Vagina (tissue), 2 donors: ENCODE results near the gene KIF7. TPM values are rescaled to one million over a fixed set of nuclear protein-coding genes. Genes with fewer than 3 reads are reported as not detected.

ENCODE experiments used
- DNase-seq, 2 donors: peaks; one replicate each; pipeline ENCODE4 v3.0.0-alpha.2; 2017; ENCODE audit errors: extremely low spot score in 2 of 2
- H3K27ac ChIP-seq: fragments of 200-600 bp; sonication (generic); one replicate; pipeline ENCODE4 v1.5.1; 2019
- H3K27me3 ChIP-seq: fragments of 200-600 bp; sonication (generic); one replicate; pipeline ENCODE4 v1.5.1; 2019
- H3K36me3 ChIP-seq, 2 donors: fragments of 200-600 bp; sonication (generic); one replicate each; pipeline ENCODE4 v1.5.1; 2017 to 2019
- H3K4me1 ChIP-seq: fragments of 200-600 bp; sonication (generic); one replicate; pipeline ENCODE4 v1.5.1; 2019
- H3K4me3 ChIP-seq, 2 donors: fragments of 200-600 bp; sonication (generic); 1 replicate in 1 of 2; 2 replicates in 1 of 2; pipeline ENCODE4 v1.5.1; 2016 to 2019
- H3K9me3 ChIP-seq: fragments of 200-600 bp; sonication (generic); one replicate; pipeline ENCODE4 v1.5.1; 2019
- POLR2A ChIP-seq, 2 donors: fragments of 450-650 bp; IDR thresholded peaks; one replicate each; pipeline ENCODE4 v1.6.1; 2017; ENCODE audit warnings: antibody characterized with exemption in 2 of 2, mild to moderate bottlenecking in 2 of 2, moderate library complexity in 2 of 2
- POLR2AphosphoS5 ChIP-seq, 2 donors: sonication (generic); formaldehyde crosslinking; IDR thresholded peaks; one replicate each; pipeline ENCODE4 v1.9.0; 2017; ENCODE audit warnings: antibody characterized with exemption in 2 of 2, mild to moderate bottlenecking in 2 of 2, low read depth in 1 of 2; ENCODE audit not compliant: insufficient read depth in 1 of 2
- intact Hi-C: fragments of 100-400 bp; cut with DNase I; formaldehyde crosslinking; loops from one replicate; pipeline ENCODE4 v1.15.1; 2023
- total RNA-seq: library from RNA; depleted of rRNA; stranded (reverse); fragments of >200 nt; gene quantifications from one replicate; pipeline ENCODE4 v1.2.3, GENCODE V29; 2016
- TF ChIP-seq, protein P1 (sequence below), 3 experiments: fragments of 450-650 bp in 2 of 3; fragments of 200-600 bp in 1 of 3; sonication (generic) in 1 of 3; IDR thresholded peaks; one replicate each; pipeline ENCODE4 v1.5.1; 2017 to 2019; ENCODE audit warnings: antibody characterized with exemption in 3 of 3, mild to moderate bottlenecking in 2 of 3, moderate library complexity in 2 of 3

The KIF7 gene
- total RNA-seq, 1 donor from 2014 or later, result 7.9 TPM

DNA sequence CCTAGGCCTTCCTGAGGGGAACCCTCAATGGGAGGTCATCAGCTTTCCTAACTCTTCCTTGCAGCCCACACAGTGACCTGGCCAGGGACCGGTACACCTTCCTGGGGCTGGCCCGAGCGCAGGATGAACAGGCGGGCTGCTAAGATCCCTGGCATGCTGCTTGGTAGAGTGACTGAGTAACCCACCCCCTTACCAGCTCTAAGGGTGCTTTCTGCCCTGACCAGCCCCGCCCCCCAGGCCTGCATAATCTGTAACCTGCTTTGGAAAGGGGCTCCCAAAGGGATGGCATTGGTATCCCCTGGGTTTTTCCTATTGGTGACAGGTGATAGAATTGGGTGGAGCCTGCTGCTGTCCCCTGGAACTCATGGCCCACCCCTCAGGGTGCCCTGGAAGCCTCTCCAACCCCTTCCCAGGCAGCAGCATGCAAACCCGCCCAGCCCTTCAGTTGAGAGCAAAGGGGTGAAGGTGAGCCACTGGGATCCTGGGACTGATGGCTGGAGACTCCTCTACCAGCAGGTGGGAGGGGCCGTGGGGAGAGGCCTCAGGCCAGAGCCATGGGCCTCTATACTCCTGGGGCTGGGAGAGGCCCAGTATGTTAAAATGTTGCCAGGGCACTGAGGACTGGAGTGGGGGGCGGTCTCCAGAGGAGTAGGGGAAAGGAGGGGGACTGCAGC lies 11.1 kb upstream of the KIF7 start:
- intact Hi-C loops, result no loop called here
- H3K4me1 ChIP-seq, result peaks cover 18% of the 10 kb centered on the region
- DNase-seq, result no peak
- no peaks in the 10 kb centered on the region for H3K27me3 ChIP-seq
- TF ChIP-seq, protein P1, sequence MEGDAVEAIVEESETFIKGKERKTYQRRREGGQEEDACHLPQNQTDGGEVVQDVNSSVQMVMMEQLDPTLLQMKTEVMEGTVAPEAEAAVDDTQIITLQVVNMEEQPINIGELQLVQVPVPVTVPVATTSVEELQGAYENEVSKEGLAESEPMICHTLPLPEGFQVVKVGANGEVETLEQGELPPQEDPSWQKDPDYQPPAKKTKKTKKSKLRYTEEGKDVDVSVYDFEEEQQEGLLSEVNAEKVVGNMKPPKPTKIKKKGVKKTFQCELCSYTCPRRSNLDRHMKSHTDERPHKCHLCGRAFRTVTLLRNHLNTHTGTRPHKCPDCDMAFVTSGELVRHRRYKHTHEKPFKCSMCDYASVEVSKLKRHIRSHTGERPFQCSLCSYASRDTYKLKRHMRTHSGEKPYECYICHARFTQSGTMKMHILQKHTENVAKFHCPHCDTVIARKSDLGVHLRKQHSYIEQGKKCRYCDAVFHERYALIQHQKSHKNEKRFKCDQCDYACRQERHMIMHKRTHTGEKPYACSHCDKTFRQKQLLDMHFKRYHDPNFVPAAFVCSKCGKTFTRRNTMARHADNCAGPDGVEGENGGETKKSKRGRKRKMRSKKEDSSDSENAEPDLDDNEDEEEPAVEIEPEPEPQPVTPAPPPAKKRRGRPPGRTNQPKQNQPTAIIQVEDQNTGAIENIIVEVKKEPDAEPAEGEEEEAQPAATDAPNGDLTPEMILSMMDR (IDR thresholded peaks at IDR 0.05), result no peak
- TF ChIP-seq POLR2AphosphoS5 (IDR thresholded peaks at IDR 0.05; ENCODE audit: insufficient read depth in 1 of 2, low read depth in 1 of 2) (no peak), POLR2A (IDR thresholded peaks at IDR 0.05) (no peak)
- no peaks in the 10 kb centered on the region for H3K36me3 ChIP-seq
- no peaks in the 10 kb centered on the region for H3K9me3 ChIP-seq
- H3K4me3 ChIP-seq, result peak overlapping the region; percentile 38 to 60
- peak overlapping the region; percentile 81 for H3K27ac ChIP-seq

DNA sequence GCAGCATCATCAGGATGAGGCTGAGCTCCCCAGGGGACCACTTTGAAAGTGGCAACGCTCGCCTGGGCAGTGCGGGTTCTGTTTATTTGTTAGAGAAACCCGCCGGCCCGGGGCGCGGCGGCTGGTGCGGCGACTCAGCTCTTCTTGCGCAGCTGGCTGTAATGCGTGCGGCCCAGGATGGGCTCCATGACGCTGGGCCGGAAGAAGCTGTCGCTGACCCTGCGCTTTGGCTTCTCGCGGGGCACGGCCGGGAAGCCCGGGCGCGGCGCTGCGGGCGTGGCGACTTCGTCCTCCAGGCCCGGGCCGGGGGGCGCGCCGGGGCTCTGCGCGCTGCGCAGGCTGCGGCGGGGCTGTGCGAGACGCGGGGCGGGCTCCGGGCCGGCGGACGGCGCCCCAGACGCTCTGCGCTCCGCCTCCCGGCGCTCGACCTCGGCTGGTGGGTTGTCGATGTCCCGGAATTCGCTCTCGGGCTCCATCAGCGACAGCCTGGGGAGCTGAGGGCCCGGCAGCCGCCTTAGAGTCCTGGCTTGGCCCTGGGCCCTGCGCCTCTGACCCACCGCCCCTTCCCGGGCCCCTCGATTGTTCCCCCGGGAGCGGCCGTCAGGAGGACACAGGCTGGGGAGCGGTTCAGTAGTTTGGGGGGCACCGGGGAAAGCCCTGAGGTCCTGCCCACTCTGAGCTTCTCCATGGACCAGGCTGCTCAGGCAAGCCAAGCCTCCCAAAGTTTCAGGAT lies 10.3 kb upstream of the KIF7 start:
- H3K36me3 ChIP-seq, result no peaks in the 10 kb centered on the region
- peak in 1 of 2 donors; percentile 64 for DNase-seq
- no peaks in the 10 kb centered on the region for H3K9me3 ChIP-seq
- intact Hi-C loops, result no loop called here
- peak overlapping the region; percentile 81 for H3K27ac ChIP-seq
- peaks cover 17% of the 10 kb centered on the region for H3K4me1 ChIP-seq
- no peaks in the 10 kb centered on the region for H3K27me3 ChIP-seq
- peak overlapping the region; percentile 38 to 60 for H3K4me3 ChIP-seq
- no peak for TF ChIP-seq POLR2A (IDR thresholded peaks at IDR 0.05)
- TF ChIP-seq, protein P1 (IDR thresholded peaks at IDR 0.05), result no peak
- peak in 1 of 2 donors; percentile 40 for TF ChIP-seq POLR2AphosphoS5 (IDR thresholded peaks at IDR 0.05; ENCODE audit: insufficient read depth in 1 of 2, low read depth in 1 of 2)

DNA sequence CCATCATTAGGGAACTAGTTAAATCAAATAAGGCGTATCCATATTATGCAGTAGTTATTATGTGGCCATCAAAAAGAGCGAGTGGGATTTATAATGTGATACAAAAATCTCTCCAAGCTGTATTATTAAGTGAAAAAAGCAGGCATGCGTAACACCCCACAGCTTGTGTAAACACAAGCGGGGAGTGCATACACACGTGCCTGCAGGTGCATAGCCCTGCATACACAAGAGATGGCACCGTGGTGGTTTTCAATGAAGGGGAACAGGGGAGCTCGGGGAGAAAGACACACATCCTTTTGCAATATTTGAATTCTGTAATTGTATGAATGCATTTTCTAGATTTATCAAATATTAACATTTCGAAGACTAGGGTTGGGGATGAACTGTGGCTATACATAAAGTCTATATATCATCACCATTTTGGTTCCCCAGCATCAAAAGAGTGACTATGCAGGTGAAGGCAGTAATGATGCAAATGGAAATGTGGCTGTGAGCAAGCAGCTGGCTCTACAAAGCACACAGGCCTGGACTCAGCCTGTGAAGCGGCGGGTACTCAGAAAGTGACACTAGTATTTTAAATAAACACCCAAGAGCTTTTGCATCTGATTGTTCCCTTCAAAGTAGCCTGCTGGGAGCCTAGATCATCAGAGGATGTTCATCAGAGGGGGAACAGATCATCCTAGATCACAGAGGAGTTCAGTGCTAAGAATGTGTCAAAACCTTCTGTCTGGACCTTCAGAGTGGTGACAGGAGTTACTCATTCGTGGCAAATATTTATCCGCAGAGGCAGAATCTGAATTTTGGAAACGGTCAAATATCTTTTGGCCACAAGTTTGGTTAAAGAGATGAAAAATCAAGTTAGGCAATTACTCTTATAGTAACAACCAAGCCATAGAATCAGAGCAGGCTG lies 9.4 kb upstream of the KIF7 start:
- Histone ChIP-seq H3K27ac (peak overlapping the region; percentile 81), H3K4me1 (peaks cover 17% of the 10 kb centered on the region), H3K9me3 (no peaks in the 10 kb centered on the region), H3K4me3 (peak overlapping the region; percentile 38 to 60), H3K27me3 (no peaks in the 10 kb centered on the region), H3K36me3 (no peaks in the 10 kb centered on the region)
- DNase-seq, result no peak
- intact Hi-C loops, result no loop called here
- TF ChIP-seq, protein P1 (IDR thresholded peaks at IDR 0.05), result no peak
- no peak for TF ChIP-seq POLR2A (IDR thresholded peaks at IDR 0.05)
- TF ChIP-seq POLR2AphosphoS5 (IDR thresholded peaks at IDR 0.05; ENCODE audit: insufficient read depth in 1 of 2, low read depth in 1 of 2), result no peak

DNA sequence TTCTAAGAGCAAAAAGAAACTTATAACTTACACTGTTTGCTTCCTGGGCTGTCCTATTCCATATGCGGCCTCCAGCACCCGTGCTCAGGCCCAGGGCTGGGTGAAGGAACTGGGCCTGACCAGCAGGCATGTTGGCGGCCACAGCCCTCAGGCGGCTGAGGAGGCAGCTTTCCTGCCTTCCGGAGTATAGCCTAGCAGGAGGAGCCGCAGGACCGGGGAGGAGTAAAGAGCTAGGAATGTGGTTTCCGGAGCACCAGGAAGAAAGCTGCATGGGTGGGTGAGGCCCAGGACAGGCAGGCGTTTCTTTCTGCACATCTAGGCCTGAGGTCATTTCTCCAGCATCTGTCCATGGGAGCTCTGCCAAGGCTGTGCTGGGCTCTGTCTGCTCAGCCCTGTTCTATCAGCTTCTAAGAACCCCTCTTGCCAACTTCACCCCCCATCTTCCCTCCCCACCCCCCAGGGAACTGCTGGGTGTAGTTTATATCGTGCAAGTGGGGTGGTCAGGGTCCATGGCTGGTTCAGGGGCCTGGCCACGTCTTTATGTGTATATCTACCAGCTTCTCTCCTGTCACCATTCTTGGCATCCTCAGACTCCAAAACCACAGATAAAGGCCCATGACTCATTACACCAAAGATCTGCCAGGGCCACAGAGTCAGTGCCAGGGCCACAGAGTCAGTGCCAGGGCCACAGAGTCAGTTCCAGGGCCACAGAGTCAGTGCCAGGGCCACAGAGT lies 7.8 kb upstream of the KIF7 start:
- H3K36me3 ChIP-seq, result no peaks in the 10 kb centered on the region
- peak in 1 of 2 donors; percentile 47 for TF ChIP-seq POLR2AphosphoS5 (IDR thresholded peaks at IDR 0.05; ENCODE audit: insufficient read depth in 1 of 2, low read depth in 1 of 2)
- TF ChIP-seq, protein P1 (IDR thresholded peaks at IDR 0.05), result no peak
- H3K4me1 ChIP-seq, result peaks cover 17% of the 10 kb centered on the region
- no peak overlapping the region for H3K4me3 ChIP-seq
- H3K9me3 ChIP-seq, result no peaks in the 10 kb centered on the region
- intact Hi-C loops, result no loop called here
- H3K27me3 ChIP-seq, result no peaks in the 10 kb centered on the region
- DNase-seq, result no peak
- H3K27ac ChIP-seq, result peak overlapping the region; percentile 31
